VCaP (cell line): ENCODE data around the gene NEK6.
A peak's percentile ranks its signal among the peaks of the same experiment; 100 is the strongest.

Experiments used
- H3K27ac ChIP-seq: fragments of 450-650 bp; 2 replicates; pipeline ENCODE4 v1.5.1; 2017
- TF ChIP-seq, protein P1 (sequence below): fragments of 450-650 bp; conservative IDR thresholded peaks from 2 replicates; pipeline ENCODE4 v1.5.1; 2017; ENCODE audit warnings: mild to moderate bottlenecking, moderate library complexity

Gene NEK6

DNA sequence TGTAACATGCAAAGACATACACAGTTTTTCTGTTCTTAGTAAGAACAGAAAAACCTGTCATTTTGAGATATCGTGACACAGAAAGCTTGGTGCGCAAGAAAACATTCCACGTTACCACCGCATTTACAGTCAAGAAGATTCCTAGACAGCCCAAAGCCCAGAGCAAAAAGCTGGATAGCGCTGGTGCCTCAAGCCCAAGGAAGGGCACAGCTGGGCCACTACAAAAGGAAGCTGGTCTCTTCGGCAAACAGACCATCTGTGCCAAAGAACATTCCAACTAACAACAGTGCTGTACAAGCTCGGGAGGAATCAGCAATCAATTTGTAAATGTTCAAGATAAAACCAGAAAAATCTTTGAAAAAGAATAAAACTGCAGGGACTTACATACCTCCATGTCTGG, 126.5 kb downstream of the NEK6 start:
- H3K27ac ChIP-seq = peak overlapping the region; percentile 54

DNA sequence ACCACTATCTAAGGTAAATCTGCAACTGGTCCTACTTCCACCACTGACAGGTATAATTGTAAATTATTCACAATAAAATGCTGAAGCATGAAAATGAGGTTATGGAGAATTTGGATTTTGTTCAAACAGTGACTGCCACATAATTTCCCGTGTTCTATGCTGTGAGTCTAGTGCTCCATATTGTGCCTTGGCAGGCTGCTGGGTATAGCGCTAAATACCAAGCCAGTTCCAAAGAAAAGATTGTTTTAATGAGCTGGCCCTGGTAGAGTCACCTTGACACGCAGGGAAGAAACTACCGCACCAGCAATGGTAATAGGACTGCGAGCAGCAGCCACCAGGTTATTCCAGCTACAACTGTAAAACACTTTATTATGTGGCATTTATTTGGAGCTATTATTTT, 127.1 kb downstream of the NEK6 start:
- TF ChIP-seq, protein P1, sequence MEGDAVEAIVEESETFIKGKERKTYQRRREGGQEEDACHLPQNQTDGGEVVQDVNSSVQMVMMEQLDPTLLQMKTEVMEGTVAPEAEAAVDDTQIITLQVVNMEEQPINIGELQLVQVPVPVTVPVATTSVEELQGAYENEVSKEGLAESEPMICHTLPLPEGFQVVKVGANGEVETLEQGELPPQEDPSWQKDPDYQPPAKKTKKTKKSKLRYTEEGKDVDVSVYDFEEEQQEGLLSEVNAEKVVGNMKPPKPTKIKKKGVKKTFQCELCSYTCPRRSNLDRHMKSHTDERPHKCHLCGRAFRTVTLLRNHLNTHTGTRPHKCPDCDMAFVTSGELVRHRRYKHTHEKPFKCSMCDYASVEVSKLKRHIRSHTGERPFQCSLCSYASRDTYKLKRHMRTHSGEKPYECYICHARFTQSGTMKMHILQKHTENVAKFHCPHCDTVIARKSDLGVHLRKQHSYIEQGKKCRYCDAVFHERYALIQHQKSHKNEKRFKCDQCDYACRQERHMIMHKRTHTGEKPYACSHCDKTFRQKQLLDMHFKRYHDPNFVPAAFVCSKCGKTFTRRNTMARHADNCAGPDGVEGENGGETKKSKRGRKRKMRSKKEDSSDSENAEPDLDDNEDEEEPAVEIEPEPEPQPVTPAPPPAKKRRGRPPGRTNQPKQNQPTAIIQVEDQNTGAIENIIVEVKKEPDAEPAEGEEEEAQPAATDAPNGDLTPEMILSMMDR = no peak
- peak overlapping the region; percentile 54 for H3K27ac ChIP-seq

More for the DNA sequence above, 126.5 kb downstream of the NEK6 start:
- TF ChIP-seq, protein P1 = no peak

DNA sequence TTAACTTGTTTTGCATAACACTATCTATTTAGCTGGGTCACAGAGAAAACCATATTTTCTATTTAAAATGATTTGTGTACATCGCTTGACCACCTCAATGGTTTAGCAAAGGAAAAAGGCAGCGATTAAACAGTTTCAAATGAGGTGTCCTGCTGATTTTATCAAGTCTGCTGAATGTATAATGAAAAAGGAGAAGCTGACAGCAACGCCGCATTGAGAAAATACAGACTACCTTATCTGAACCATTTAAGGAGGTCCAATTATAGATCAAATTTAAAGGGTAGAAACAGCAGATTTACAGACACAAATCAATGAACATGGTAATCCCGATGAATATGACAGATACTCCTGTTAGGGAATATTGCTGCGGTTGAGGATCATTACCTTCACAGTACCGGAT, 127.9 kb downstream of the NEK6 start:
- H3K27ac ChIP-seq = peak overlapping the region; percentile 54
- TF ChIP-seq, protein P1 = no peak

- TF ChIP-seq, protein P1 = no peak
- peak overlapping the region; percentile 54 for H3K27ac ChIP-seq
Observed at GRCh38 chr9:124386201-124386600, 128.5 kb downstream of the NEK6 start.

- H3K27ac ChIP-seq = peak overlapping the region; percentile 45
- TF ChIP-seq, protein P1 = no peak
Observed at GRCh38 chr9:124388275-124389048, 130.7 kb downstream of the NEK6 start.

- TF ChIP-seq, protein P1 = no peak
- no peak overlapping the region for H3K27ac ChIP-seq
Observed at GRCh38 chr9:124389146-124389939, 131.6 kb downstream of the NEK6 start.
